GM21723 (cell line): ENCODE data around the gene MEAK7.

Experiments used
- ATAC-seq: cut with Tn5 transposase; IDR thresholded peaks from one replicate; pipeline ENCODE4 v1.9.1; 2021; ENCODE audit warnings: mild to moderate bottlenecking, moderate library complexity; ENCODE audit not compliant: unreplicated experiment

The MEAK7 gene

DNA sequence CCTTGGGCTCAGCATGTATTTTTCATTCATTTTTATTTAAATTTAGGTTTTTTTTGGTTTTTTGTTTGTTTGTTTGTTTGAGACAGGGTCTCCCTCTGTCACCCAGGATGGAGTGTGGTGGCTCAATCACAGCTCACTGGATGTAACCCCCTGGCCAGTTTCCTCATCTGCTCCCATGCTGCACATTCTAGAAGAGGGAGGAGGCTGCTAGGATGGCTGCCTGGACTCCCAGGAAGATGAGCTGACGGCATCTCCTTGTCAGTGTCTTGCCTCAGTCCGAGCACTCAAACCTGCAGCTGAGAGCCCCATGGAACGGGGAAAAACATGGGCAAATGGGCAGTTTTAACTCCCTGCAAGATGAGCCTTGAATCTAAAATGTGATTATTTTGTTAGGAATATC, 7.5 kb downstream of the MEAK7 start:
- ATAC-seq, result no peak

DNA sequence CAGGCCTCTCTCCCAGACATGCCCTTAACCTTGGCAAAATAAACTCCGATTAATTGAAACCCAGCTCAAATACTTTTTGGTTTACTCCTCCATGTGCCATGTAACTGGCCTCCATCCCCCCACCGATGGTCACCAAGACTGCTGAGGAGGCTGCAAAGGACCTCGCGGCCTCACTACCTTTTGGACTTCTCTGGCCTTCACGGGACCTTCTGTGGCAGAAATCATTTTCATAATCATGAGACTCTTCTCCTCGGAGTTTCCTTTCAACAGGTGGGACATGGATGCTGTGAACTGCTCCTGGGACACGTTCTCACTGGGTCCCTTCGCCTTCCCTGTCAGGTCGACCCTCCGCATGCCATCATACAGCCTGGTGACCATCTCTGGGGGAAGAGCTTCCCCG, 9.0 kb downstream of the MEAK7 start:
- no peak for ATAC-seq

DNA sequence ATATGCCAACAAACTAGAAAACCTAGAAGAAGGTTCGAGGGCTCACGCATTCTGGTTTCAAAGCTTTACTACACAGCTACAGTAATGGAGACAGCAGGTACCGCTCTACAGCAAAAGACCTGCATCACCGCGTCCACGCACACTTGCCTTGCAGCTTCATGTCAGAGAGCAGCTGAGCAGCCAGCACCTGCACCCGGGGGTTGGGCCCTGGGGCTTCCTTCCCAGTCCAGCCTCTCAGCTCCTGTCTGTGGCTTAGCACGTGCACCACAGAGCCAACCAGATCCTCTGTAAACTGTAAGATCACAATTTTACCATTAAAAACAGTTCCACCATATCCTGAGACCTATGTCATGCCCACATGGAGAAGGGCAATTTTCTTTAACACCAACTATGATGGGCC, 15.3 kb downstream of the MEAK7 start:
- ATAC-seq, result no peak

DNA sequence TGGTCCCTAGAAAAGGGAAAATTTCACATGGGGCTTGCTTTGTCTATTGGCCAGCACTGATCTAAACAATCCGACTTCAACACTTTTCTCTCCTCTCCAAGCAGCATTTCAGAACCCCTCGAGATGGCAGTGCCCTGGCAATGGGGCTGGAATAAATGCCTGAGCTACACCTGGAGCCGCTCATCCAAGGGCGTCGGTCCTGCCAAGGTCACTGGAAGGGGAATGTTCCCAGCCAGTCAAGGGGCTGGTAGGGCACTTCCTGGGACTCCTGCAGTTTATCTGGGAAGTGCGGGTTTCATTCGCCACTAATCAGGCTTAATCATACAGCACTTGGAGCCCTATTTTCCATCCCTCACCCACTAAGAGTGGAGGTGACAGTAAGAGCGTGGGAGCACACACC, 17.1 kb downstream of the MEAK7 start:
- ATAC-seq, result no peak

DNA sequence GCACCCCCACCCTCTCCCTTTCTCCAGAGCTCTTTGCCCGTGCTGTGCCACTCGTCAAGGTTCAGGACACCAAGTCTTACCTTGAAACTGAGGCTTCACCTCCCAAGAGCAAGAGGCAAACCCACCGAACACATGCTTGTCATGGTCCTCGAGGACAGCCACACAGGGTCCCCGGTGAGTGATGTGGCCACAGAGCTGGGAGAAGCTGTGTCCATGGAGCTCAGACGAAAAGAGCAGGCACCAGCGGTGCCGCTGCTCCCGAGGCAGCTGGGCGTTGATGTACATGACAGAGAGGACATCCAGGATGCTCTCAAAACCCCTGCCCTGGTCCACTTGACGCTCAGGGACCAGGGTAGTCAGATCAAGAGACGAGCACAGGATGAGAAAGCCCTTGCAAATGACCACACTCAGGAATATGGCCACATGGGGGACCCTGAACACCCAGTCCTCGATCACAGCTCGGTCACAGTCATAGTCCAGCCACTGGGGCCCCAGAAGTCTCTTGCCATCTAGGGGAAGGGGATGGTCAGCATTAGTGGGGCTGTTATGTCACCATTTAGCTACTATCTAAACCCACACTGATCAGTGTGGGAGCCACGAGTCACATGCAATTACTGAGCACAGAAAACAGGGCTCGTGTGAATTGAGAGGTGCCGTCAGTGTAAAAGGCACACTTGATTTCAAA, 17.8 kb downstream of the MEAK7 start:
- ATAC-seq, result no peak

DNA sequence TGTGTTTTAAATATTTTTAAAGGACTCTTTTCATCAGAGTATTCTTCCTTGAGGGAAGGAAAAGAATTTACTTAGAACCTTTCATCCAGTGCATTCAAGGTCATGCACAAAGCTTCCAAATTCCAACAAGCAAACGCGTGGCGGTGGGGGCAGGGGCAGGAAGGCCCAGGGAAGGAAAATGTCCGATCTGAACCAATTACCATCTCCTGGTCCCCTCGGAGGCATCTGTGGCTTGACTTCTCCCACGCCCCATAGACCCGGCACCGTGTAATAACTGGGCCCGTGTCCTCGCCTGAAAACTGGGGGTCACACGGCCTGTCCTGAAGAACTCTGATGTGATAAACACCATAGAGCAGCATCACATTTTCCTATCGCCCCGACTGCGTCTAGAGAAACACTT, 18.3 kb downstream of the MEAK7 start:
- no peak for ATAC-seq

DNA sequence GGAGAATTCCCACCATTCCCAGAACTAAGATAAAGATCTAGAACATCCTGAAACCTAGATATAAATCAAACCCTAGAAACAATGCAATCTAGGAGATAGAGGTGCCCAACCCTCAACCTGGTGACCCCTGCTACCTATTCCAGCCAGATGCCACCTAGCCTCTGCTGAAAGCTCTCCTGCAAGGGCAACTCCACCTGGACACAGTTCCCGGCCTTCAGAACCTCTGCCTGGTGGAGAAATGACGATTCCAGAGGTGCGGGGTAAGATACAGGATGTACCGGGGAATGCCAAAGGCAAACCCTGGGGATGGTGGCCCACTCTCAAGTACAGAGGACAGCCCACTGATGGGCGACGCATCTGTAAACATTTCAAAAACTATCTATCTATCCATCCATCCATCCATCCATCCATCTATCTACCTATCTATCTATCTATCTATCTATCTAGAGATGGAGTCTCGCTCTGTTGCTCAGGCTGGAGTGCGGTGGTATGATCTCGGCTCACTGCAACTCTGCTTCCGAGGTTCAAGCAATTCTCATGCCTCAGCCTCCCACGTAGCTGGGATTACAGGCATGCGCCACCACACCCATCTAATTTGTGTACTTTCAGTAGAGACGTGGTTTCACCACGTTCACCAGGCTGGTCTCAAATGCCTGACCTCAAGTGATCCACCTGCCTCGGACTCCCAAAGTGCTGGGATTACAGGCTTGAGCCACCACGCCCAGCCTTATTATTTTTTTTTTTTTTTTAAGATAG, 19.0 kb downstream of the MEAK7 start:
- ATAC-seq, result no peak

DNA sequence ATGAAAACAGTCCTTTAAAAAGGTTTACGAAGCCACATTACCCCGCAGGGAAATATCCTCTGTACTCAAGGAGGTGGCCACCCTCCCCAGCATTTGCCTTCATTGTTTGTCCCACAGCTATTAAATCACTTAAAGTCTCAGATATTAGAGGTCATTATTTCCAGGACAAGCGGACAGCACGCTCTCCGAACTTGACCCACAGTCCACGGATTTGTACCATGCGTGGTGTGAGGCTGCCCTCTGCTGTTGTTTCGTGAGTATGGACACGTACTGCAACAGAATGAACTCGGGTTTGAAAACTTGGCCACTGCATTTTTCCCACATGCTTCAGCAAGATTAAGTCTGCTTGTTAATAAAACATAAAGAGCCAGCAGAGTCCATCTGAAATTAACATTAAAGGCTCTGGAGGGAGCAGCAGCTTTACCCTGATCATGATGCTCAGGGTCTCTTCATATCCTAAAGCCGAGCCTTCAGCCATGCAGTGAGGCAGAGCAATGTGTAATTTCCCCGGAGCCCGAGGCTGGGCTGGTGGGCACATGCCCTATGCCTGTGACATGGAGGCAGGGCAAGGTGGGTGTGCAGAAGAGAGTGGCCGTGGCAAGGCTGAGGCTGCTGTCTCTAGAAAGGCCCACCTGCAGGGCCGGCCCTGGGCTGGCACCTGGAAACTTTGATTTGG, 19.7 kb downstream of the MEAK7 start:
- ATAC-seq, result no peak

DNA sequence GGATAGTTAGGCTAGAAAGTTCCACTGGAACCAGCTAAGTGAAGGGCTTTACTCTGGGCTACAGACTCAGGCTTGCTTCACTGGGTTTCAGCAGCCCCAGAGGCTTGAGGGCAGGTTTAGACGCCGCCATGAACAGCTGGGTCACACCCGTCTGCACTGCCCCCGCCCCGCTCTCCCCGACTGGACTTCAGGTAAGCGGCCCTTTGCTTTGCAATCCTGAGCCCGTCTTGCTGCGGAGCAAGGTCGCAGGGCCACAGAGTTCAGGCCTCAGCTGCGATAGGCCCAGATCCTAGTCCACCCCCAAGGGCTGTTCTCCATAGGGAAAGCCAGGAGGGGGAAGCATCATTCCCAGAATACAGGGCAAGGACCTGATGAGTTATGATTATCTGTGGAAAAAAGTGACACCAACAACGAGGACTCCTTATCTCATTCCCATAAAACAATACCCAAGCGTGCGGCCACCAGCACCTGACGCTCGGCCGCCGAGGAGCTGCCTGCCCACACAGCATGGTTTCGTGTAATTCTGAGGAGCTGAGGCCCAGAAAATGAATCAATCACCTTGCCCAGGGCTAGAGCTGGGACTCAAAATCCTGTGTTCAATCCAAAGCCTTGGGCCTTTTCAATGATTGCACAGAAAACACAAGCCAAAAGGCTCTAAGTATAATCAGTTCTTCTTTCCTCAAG, 20.4 kb downstream of the MEAK7 start:
- no peak for ATAC-seq

DNA sequence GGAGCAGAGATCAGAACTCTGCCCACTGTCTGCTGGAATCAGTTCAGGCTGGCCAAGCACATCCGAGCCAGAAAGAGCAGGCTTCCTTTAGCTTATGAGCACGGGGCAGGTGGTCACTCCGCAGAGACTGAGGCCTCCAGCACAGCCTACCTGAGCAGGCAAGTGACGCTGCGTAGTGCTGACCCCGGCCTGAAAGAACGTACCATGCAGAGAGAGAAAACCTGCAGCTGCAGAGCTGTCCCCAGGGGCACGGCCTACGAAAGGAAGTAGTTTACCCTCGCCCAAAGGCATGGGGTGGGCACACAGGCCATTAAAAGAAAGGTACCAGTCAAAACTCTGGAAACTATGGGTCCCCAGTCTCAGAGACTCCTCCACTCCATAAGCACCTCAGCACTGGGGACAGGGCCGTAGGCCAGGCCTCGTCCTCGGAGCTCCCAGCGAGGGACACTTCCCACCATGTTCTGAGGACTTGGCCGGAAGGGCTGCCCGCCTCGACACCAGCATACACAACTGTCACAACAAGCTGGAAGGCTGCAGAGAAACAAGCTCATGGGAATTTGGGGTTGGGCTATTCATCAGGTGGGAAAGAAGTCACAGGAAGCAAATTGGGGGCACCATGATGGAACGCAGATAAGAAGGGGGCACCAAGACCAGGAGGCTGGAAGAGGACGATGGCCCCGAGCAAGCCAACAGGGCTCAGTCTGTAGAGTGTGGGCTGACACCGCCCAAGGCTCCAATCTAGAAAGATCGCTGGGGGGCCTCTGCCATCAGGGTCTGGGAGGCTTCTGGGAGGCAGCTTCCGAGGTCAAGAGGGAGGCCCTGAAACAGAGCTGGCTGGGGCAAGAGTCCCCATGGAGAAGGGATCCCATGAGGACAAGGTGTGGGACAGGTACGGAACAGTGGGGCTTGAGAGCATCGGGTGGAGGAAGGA, 21.2 kb downstream of the MEAK7 start:
- ATAC-seq, result no peak

DNA sequence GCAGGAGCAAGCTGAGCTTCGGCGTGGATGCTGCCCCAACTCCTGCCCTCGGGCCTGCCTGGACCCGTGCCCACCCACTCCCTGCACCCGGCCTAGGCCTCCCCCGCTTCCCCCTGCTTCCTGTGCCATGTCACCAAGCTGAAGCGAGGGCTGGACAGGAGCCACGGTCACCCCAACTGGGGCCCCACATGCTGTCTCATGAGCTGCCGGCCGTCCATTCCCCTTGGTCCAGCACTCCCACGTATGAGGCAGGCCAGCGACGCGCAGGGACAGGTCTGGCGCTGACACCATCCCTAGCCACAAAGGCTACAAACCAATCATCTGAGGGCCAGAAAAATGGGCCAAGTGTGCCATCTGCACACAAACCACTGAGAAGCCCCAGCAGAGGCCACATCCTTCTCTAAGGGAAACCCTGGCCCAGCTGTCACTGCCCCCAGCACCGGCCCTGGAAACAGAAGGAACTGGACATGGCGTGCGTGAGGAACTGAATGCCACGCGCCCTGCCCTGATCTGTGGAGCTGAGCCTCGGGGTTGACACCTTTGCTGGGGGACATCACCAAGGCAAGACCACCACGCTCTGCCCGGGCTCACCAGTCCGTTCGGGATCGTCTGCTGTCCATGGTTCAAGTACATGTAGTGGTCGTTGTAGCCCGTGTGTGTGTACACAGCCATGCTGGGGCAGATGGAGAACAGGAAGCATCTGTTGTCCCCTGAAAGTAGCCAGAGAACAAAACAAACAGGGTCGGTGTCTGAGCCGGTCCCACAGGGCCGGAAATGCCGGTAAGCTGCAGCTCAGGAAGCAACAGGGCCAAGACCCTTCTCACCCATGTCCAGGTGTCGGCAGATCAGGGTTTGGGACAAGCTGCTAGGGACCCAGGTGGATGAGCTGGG, 22.2 kb downstream of the MEAK7 start:
- no peak for ATAC-seq

DNA sequence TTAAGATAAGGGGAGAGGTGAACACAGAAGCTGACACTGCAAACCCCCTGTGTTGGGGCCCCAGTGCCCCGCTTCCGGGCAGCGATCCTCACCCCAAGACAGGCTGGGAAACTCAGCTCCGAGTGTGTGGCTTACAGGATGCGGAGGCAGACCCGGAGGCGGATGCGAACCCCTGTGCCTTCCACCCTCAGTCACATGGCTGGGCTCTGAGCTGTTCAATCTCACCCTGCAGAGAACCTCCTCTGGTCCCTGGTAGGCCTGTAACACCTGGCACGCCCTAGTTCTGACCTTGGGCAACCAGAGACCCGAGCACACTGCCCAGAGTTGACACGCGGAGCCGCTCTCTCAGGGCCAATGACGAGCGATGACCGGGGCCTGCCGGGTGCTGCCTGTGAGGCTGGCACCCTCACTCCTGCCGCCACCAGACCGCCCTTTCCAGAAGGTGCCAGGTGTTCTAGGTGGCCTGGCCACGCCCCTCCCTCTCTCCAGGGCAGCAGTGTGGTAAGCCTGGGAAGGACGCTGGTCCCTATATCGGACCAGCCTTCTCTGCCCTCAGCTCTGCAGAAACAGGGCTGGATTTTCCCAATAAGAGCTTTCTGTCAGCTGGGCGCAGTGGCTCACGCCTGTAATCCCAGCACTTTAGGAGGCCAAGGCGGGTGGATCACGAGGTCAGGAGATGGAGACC, 23.3 kb downstream of the MEAK7 start:
- ATAC-seq, result no peak

DNA sequence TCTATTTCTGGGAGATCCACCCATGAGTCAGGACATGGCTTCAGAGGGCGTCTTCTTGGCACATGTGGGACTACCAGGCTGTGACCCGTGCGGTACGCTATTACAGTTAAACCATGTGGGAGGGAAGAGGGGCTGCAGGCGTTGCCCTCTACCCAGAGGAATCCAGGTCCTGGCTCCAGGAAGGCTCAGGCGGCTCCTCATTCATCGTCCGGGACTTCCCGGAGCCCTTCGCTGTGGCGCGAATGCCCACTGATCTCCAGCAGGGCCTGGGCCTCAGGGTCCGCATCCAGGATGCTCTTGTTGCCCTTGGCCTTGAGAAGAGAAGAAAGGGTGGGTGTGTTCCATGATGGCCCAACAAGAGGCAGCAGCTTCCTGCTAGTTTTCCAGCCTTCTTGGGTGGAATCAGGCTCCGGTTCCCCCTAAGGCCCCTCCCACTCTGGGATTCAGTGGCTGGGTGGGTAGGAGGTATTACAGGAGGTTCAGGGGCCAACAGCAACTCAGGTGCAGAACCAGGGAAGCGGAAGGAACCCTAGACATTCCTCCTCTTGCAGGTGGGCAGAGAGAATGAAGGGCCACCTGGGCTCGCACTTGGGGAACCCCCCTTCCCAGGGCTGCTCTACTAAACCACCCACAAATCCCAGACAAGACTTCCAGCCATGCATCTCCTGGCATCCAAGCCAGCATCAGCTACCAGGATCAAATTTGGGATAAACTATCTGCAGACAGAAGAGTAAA, 24.6 kb downstream of the MEAK7 start:
- no peak for ATAC-seq

DNA sequence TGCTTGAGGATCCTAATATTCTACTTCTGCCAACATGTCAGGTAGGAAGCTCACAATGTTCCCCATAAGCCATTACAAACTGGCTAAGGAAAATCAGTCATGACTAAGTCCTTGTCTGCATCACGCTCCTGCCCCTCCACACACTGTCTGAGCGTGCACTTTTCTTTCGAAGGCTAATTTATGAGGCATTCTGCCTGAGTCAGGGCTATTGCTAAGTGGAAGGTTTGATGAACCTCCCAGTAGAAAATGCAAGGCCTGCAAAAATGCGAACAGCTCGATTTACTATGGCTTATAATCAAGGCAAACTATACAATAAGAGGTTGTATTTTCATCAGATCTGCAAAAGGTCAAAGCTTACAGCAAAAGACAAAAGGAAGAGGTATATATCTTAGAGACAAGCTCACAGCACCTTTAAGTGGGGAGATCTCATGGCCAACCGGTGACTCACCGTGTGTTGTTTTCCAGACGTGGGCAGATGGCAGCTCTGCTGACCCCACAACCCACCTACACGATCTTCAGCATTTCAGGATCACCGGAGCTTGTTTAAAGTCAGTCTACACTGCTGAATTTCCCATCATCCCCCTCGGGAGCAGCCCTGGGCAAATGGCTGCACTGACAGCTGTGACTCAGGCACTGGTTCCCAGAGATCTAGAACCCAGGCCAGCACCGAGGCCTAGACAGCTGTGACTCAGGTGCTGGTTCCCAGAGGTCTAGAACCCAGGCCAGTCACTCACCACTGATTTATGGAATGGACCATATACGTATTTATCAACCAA, 26.1 kb downstream of the MEAK7 start:
- no peak for ATAC-seq

DNA sequence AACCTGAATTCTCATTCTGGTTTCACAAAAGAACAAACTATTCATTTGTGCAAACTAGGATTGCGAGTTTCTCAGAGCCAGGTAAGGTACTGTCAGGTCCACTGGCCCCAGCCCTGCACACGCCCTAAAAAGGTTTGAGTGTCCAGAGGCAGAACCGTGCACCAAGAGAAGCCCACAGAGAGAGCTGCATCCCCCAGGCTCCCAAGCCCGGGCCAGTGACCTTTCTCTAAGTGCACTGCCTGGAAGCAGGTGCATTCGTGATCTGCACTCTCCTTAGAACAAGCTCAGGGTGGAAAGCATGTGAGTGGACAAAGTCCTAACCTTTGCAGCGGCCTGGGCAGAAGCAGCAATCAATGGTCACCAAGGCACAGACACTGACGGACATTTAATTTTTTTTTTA, 26.8 kb downstream of the MEAK7 start:
- ATAC-seq, result no peak

DNA sequence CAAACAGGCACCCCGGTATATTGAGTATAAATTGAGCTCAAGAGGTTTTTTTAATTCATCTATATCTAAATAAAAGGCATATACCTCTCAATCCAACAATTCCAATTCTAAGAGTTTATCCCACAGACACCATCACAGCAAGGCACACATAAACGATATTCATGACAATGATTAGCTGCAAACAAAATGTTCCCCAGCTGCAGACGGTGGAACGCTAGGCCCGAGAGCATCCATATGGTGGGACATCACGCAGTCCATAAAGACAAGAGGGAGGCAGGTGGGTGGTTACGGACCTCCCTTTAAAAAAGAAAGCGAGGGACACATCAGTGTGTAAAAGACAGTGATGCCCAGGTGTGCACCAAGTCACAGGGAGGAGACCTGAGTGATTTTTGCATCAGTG, 28.1 kb downstream of the MEAK7 start:
- no peak for ATAC-seq

DNA sequence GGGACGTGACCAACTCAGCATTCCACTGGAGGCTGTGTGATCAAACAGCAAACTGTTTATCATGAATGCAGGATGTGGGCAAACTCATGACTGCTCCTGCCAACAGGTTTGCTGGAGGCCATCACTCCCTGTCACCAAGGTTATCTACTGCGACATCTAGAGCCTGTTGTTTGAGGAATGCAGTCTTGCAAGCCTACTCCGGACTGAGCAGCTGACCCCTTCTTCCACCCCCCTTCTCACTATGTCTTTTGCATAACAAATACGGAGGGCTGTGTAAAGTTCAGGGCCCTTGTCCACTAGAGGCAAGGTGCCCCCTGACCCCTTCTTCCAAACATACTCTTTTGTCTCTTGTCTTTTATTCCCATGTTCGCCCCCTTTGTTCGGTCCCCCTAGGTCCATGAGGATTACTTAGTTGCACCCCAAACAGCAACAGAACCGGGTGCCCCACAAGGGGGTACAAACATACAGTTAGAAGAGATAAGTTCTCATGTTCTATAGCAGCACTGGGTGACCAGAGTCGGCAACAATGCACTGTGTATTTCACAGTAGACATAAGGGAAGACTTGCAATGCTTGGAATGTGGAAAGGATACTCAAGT, 28.7 kb downstream of the MEAK7 start:
- no peak for ATAC-seq
